Measurements from ENCODE around the gene DPP4.

The DPP4 gene

GRCh38 chr2:161947836-161948235 lies 126.2 kb downstream of the DPP4 start:
- DNase-seq, result no peak

- DNase-seq, result no peak
Measured at GRCh38 chr2:161947406-161947805, 126.6 kb downstream of the DPP4 start.

- DNase-seq, result no peak
Measured at GRCh38 chr2:161946489-161947107, 127.4 kb downstream of the DPP4 start.

- DNase-seq, result no peak
Measured at GRCh38 chr2:161943011-161943410, 131.0 kb downstream of the DPP4 start.
